Neuron (in vitro differentiated cells): Measurements from ENCODE around the gene WDR88.

Source experiments
- H2AFZ ChIP-seq: one replicate; pipeline ENCODE4 v1.6.1; 2013; ENCODE audit warnings: low read depth, mild to moderate bottlenecking, inconsistent platforms, low read length, moderate library complexity
- H3K27me3 ChIP-seq: one replicate; pipeline ENCODE4 v1.6.1; 2013; ENCODE audit warnings: low read length; ENCODE audit not compliant: insufficient read depth
- H3K36me3 ChIP-seq: one replicate; pipeline ENCODE4 v1.6.1; 2013; ENCODE audit warnings: low read length; ENCODE audit not compliant: insufficient read depth
- H3K4me1 ChIP-seq: one replicate; pipeline ENCODE4 v1.6.1; 2013; ENCODE audit warnings: low read length; ENCODE audit not compliant: insufficient read depth
- H3K4me3 ChIP-seq: 2 replicates; pipeline ENCODE4 v1.5.1; 2013; ENCODE audit warnings: mild to moderate bottlenecking, low read length, moderate library complexity
- H3K9me3 ChIP-seq: one replicate; pipeline ENCODE4 v1.6.1; 2013; ENCODE audit warnings: low read length

WDR88 gene

DNA sequence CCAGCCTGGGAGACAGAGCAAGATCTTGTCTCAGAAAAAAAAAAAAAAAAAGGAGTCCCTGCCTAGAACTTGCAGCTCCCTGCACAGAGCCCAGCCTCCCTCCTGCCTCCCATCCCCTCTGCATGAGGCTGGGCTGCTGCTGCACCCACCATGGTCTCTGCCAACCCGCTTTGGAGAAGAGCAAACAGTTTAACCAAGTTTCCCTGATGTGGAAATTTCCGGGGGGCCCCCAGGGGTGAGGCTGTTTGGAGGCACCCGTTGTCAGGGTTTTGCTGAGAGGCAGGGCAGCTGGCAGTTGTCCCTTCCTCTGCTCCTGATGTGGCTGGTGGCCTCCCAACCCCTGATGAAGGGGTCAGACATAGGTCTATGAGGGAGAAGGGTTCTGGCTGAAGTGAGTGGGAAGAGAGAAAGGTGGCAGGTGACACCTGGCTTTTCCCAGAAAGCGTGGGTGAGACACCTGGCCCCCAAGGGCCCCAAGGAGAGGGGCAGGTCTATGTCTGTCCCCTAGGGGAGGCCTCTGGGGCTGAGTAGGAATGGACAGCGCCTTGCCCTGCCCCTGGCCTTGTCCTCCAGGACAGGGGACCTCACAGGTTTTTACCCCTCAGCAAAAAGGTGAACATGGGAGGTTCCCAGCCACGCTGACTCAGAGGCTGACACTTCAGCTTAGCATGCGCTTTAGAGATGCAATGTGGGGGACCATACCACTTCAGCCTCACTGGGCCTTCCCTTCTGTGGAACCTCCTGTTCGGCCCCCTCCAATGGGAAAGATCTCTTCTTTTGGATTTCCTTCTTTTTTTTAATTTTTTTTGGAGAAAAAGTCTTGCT, 67.7 kb downstream of the WDR88 start:
- H2AFZ ChIP-seq = no peak overlapping the region
- no peaks in the 10 kb centered on the region for H3K9me3 ChIP-seq
- H3K27me3 ChIP-seq = no peaks in the 10 kb centered on the region
- peaks cover 8% of the 10 kb centered on the region for H3K4me1 ChIP-seq
- H3K4me3 ChIP-seq = no peak overlapping the region
- H3K36me3 ChIP-seq = peaks cover 59% of the 10 kb centered on the region

DNA sequence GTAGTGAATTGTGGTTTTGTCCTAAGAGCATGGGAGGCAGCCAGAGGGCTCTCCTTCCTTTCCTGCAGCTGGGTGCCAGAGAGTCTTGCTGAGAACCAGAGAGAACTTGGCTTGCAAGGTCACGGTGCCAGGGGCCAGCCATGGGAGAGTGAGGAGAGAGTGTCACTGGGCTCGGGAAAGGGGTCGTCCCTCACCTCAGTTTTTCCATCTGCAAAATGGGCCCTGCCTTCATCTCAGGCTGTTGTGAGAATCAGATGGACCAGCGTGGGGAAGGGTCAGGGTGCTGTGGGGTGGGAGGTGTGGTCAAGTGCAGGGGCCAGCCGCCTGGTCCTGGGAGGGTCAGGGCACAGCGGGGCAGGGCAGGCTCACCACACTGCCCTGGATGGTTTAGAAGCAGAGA, 69.6 kb downstream of the WDR88 start:
- H2AFZ ChIP-seq = no peak overlapping the region
- no peaks in the 10 kb centered on the region for H3K9me3 ChIP-seq
- no peak overlapping the region for H3K4me3 ChIP-seq
- H3K27me3 ChIP-seq = no peaks in the 10 kb centered on the region
- peaks cover 69% of the 10 kb centered on the region for H3K36me3 ChIP-seq
- H3K4me1 ChIP-seq = no peaks in the 10 kb centered on the region

DNA sequence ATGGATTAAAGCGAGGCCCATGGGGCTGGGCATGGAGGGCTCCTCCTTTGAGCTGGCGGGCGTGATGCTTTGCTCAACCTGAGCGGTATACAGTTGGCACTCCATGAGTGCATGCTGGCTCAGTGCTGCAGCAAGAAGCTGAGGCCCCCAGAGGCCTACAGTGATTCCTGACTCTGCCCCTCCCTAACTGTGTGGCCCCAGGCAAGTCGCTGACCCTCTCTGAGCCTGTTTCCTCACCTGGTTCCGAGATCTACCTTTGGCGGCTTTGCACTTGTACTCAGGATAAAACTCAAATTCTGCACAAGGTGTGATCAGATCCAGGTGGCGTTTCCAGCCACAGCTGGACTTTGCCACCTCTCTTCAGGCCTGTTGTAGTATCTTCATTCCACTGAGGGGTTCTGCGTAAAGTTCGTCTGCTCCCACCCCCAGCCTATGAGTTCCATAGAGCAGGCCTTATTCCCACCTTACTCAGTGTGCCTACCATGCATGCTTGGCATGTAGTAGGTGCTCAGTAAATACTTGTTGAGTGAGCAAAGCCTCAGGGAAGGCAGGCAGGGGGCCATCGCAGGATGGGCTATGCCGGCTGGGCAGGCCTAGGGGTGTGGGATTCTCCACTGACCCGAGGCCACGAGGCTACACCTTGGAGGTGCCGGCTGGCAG, 70.1 kb downstream of the WDR88 start:
- no peak overlapping the region for H3K4me3 ChIP-seq
- peaks cover 66% of the 10 kb centered on the region for H3K36me3 ChIP-seq
- no peak overlapping the region for H2AFZ ChIP-seq

DNA sequence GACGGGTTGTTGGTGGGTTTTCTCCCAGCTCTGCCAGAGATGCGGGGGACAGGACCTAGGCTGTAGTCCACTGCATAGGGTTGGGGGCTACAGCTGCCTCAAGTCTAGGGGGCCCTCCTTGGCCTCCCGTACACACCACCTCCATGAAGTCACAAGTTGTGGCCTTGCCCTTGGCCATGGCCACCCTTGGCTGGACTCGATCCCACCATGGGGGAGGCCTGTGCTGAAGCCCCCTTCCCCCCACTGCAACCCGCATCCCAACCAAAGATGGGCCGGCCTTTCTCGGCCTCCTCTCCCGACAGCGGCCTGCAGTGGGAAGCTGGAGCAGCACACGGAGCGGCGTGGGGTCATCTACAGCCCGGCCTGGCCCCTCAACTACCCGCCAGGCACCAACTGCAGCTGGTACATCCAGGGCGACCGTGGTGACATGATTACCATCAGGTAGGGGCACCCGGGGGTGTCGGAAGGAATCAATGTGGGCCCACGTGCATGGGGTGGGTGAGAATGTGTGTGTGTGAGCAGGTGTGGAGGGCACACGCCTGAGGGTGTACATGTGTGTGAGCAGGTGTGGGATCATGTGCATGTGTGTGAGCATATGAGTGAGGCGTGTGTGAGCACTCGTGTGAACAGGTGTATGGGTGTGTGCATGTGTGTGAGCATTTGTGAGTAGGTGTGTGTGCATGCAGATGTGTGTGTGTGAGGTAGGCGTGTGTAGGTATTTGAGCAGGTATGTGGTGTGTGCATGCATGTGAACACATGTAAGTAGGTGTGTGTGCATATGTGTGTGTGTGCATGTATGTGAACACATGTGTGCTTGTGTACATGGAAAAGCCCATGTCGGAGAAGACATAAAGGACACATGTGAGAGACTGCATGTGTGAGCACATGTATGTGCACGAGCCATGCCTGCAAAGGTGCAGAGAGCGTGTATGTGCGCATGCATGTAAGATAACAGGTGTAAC, 70.9 kb downstream of the WDR88 start:
- Histone ChIP-seq H3K9me3 (no peaks in the 10 kb centered on the region), H3K4me3 (no peak overlapping the region), H3K4me1 (no peaks in the 10 kb centered on the region), H3K36me3 (peaks cover 58% of the 10 kb centered on the region), H3K27me3 (no peaks in the 10 kb centered on the region), H2AFZ (no peak overlapping the region)

More for the DNA sequence above, 70.1 kb downstream of the WDR88 start:
- no peaks in the 10 kb centered on the region for H3K9me3 ChIP-seq
- no peaks in the 10 kb centered on the region for H3K4me1 ChIP-seq
- H3K27me3 ChIP-seq = no peaks in the 10 kb centered on the region

DNA sequence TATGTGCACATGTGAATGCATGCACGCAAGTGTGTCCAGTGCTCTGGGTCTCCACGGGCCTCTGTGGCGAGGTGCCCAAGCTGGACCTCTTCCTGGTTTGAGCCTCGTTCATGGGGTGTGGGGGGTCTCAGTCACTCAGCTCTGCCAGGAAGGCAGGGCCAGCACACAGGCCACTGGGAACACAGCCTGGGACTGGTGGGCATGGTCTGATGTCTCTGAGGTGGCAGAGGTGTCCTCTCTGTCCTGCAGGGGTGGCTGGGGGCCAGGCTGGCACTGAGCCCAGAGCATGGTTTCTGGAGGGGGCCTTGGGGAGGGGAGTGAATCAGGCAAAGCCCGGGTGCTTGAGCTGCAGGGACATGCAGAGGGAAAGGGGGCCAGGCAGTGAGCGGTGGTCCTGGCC, 71.6 kb downstream of the WDR88 start:
- H3K27me3 ChIP-seq = no peaks in the 10 kb centered on the region
- H3K4me3 ChIP-seq = no peak overlapping the region
- no peaks in the 10 kb centered on the region for H3K9me3 ChIP-seq
- peaks cover 51% of the 10 kb centered on the region for H3K36me3 ChIP-seq
- H2AFZ ChIP-seq = no peak overlapping the region
- no peaks in the 10 kb centered on the region for H3K4me1 ChIP-seq

DNA sequence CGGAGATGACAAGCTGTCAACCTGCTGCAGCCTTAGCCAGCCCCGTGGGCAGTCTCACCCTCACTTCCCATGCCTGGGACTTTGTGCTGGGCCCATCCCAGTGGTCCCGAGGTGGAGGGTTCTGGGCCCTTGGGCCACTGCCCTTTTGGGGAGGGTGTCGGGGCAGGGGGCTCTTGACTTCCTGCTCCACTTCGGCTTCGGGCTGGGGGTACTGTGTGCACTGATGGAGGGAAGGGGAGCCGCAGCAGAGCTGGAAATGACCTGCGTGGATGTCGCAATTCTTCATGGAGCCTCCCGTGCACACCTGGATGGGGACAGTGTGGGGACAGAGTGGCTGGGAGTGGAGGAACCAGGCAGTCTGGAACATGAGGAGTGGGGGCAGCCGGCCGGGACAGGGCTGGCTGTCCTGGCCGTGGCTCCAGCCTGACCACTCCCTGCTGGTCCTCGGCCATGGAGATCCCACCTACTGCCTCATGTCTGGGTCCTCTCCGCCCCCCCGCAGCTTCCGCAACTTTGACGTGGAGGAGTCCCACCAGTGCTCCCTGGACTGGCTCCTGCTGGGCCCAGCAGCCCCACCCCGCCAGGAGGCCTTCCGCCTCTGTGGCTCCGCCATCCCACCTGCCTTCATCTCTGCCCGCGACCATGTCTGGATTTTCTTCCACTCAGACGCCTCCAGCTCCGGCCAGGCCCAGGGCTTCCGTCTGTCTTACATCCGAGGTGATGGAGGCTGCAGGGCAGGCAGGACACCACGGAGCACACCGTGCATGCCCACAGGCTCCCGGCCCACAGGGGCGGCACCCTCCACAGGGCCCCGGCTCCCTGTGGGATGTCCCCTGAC, 72.4 kb downstream of the WDR88 start:
- no peak overlapping the region for H3K4me3 ChIP-seq

DNA sequence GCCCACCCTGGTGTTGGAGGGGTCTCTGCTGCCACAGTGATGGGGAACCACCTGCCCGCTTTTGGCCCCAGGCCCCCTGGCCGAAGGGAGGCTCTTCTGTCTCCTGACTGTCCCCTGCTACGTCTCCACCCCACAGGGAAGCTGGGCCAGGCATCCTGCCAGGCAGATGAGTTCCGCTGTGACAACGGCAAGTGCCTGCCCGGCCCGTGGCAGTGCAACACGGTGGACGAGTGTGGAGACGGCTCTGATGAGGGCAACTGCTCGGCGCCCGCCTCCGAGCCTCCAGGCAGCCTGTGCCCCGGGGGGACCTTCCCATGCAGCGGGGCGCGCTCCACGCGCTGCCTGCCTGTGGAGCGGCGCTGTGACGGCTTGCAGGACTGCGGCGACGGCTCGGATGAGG, 73.2 kb downstream of the WDR88 start:
- Histone ChIP-seq H3K36me3 (peaks cover 47% of the 10 kb centered on the region), H3K9me3 (no peaks in the 10 kb centered on the region), H3K4me3 (no peak overlapping the region), H2AFZ (no peak overlapping the region), H3K27me3 (no peaks in the 10 kb centered on the region), H3K4me1 (no peaks in the 10 kb centered on the region)

More for the DNA sequence above, 72.4 kb downstream of the WDR88 start:
- no peaks in the 10 kb centered on the region for H3K27me3 ChIP-seq
- H2AFZ ChIP-seq = no peak overlapping the region
- no peaks in the 10 kb centered on the region for H3K9me3 ChIP-seq
- peaks cover 49% of the 10 kb centered on the region for H3K36me3 ChIP-seq
- no peaks in the 10 kb centered on the region for H3K4me1 ChIP-seq

DNA sequence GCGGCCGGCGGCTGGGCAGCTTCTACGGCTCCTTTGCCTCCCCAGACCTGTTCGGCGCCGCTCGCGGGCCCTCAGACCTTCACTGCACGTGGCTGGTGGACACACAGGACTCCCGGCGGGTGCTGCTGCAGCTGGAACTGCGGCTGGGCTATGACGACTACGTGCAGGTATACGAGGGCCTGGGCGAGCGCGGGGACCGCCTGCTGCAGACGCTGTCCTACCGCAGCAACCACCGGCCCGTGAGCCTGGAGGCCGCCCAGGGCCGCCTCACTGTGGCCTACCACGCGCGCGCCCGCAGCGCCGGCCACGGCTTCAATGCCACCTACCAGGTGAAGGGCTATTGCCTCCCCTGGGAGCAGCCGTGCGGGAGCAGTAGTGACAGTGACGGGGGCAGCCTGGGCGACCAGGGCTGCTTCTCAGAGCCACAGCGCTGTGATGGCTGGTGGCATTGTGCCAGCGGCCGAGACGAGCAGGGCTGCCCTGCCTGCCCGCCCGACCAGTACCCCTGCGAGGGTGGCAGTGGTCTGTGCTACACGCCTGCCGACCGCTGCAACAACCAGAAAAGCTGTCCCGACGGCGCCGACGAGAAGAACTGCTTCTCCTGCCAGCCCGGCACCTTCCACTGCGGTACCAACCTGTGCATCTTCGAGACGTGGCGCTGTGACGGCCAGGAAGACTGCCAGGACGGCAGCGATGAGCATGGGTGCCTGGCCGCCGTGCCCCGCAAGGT, 73.8 kb downstream of the WDR88 start:
- Histone ChIP-seq H3K27me3 (no peaks in the 10 kb centered on the region), H3K36me3 (peaks cover 47% of the 10 kb centered on the region), H3K9me3 (no peaks in the 10 kb centered on the region), H3K4me3 (no peak overlapping the region), H3K4me1 (no peaks in the 10 kb centered on the region), H2AFZ (no peak overlapping the region)

DNA sequence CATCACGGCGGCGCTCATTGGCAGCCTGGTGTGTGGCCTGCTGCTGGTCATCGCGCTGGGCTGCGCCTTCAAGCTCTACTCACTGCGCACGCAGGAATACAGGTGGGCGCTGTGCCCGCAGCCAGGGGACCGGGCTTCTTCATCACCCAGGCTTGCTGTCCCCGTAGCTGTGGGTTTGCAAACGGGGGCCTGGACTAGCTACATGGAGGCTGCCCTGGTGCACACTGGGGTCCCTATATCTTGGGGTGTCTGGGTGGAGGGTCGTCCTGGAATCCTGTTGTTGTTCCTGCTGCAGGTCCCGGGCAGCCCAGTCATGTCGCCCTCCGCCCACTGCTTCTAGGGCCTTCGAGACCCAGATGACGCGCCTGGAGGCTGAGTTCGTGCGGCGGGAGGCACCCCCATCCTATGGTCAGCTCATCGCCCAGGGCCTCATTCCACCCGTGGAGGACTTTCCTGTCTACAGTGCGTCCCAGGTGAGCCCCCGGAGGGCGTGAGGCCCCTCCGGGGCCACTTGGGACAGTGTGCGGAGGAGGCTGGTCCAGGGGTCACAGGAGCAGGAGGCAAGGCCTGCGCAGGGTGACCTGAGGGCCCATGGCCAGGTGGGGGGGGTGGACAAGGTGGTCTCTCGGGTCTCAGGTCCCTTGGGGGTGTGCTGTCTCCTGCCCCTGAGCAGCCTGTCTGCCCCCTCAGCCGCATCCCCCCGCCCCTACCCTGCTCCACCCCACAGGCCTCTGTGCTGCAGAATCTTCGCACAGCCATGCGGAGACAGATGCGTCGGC, 74.5 kb downstream of the WDR88 start:
- Histone ChIP-seq H3K36me3 (peaks cover 43% of the 10 kb centered on the region), H3K4me1 (no peaks in the 10 kb centered on the region), H2AFZ (no peak overlapping the region), H3K4me3 (no peak overlapping the region), H3K27me3 (no peaks in the 10 kb centered on the region), H3K9me3 (no peaks in the 10 kb centered on the region)

DNA sequence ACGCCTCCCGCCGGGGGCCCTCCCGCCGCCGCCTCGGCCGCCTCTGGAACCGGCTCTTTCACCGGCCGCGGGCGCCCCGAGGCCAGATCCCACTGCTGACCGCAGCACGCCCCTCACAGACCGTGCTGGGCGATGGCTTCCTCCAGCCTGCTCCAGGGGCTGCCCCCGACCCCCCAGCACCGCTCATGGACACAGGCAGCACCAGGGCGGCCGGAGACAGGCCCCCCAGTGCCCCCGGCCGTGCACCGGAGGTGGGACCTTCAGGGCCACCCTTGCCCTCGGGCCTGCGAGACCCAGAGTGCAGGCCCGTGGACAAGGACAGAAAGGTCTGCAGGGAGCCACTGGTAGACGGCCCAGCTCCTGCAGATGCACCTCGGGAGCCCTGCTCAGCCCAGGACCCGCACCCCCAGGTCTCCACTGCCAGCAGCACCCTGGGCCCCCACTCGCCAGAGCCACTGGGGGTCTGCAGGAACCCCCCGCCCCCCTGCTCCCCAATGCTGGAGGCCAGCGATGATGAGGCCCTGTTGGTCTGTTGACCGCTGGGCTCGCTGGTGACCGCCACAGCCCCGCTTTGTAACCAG, 75.2 kb downstream of the WDR88 start:
- H3K4me3 ChIP-seq = no peak overlapping the region
- H3K36me3 ChIP-seq = peaks cover 37% of the 10 kb centered on the region
- no peak overlapping the region for H2AFZ ChIP-seq

DNA sequence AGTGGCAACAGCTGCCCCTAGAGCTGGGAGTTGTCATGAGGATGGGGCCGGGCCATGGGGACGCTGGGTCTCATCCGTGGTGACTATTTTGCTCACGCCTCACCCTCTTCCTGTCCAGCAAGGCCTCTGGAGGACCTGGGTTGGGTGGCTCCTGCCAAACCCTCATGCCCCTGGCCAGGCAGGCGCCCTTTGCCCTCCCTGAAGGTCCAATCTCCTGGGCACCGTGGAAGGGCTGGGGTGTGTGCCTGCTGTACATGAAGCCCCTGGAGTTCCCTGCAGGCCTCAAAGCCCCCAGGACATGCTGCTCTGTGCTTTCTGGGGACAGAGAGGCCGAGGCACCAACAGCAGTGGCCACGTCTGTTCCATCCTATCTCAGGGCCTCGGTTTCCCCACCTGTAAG, 76.0 kb downstream of the WDR88 start:
- Histone ChIP-seq H3K36me3 (peaks cover 29% of the 10 kb centered on the region), H3K9me3 (no peaks in the 10 kb centered on the region), H3K27me3 (no peaks in the 10 kb centered on the region), H3K4me1 (no peaks in the 10 kb centered on the region), H3K4me3 (no peak overlapping the region), H2AFZ (no peak overlapping the region)

More for the DNA sequence above, 75.2 kb downstream of the WDR88 start:
- no peaks in the 10 kb centered on the region for H3K9me3 ChIP-seq
- no peaks in the 10 kb centered on the region for H3K4me1 ChIP-seq
- H3K27me3 ChIP-seq = no peaks in the 10 kb centered on the region
